Measurements from ENCODE around the gene MRPL52. TPM values are rescaled to one million over a fixed set of nuclear protein-coding genes. Genes with fewer than 3 reads are reported as not detected.

The MRPL52 gene
- total and polyA plus RNA-seq, 2 of the 13 experiments (the other 11 are each of a cell fraction or from before 2014, with no cell fraction given): 118 to 329 TPM

- TF ChIP-seq ZBTB39 (CRISPR knock-in tag; IDR thresholded peaks at IDR 0.05) (0 out of 2 replicates have a peak, but pooled peaks have one; percentile 33), CHD4 (IDR thresholded peaks at IDR 0.05; ENCODE audit: borderline replicate concordance, low read length) (no peak), MAX (IDR thresholded peaks at IDR 0.05) (no peak), HOXA3 (CRISPR knock-in tag; IDR thresholded peaks at IDR 0.05) (no peak), ZNF232 (CRISPR knock-in tag; IDR thresholded peaks at IDR 0.05; ENCODE audit: borderline replicate concordance) (no peak), USF2 (IDR thresholded peaks at IDR 0.05; ENCODE audit: low read depth, low read length) (no peak), USF2 (CRISPR knock-in tag; IDR thresholded peaks at IDR 0.05; ENCODE audit: borderline replicate concordance) (no peak), ZNF644 (CRISPR knock-in tag; IDR thresholded peaks at IDR 0.05; ENCODE audit: low read depth) (no peak), ZNF570 (CRISPR knock-in tag; IDR thresholded peaks at IDR 0.05; ENCODE audit: borderline replicate concordance) (no peak), ZNF589 (CRISPR knock-in tag; conservative IDR thresholded peaks at IDR 0.05) (no peak), ZNF670 (CRISPR knock-in tag; IDR thresholded peaks at IDR 0.05; ENCODE audit: borderline replicate concordance) (no peak), XBP1 (CRISPR knock-in tag; IDR thresholded peaks at IDR 0.05) (no peak), ZNF501 (CRISPR knock-in tag; IDR thresholded peaks at IDR 0.05) (no peak), ZNF512B (CRISPR knock-in tag; IDR thresholded peaks at IDR 0.05; ENCODE audit: borderline replicate concordance) (no peak), KLF13 (CRISPR knock-in tag; IDR thresholded peaks at IDR 0.05) (0 out of 2 replicates have a peak, but pooled peaks have one; percentile 1), NFE2 (CRISPR knock-in tag; IDR thresholded peaks at IDR 0.05) (no peak), ZNF672 (CRISPR knock-in tag; IDR thresholded peaks at IDR 0.05) (no peak), ZBTB3 (CRISPR knock-in tag; IDR thresholded peaks at IDR 0.05; ENCODE audit: borderline replicate concordance, low read depth) (no peak)
- TF ChIP-seq, protein P1, sequence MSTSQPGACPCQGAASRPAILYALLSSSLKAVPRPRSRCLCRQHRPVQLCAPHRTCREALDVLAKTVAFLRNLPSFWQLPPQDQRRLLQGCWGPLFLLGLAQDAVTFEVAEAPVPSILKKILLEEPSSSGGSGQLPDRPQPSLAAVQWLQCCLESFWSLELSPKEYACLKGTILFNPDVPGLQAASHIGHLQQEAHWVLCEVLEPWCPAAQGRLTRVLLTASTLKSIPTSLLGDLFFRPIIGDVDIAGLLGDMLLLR (CRISPR knock-in tag; IDR thresholded peaks at IDR 0.05): no peak
- TF ChIP-seq, protein P2, sequence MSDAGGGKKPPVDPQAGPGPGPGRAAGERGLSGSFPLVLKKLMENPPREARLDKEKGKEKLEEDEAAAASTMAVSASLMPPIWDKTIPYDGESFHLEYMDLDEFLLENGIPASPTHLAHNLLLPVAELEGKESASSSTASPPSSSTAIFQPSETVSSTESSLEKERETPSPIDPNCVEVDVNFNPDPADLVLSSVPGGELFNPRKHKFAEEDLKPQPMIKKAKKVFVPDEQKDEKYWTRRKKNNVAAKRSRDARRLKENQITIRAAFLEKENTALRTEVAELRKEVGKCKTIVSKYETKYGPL (CRISPR knock-in tag; IDR thresholded peaks at IDR 0.05): 0 out of 2 replicates have a peak, but pooled peaks have one; percentile 2
These were observed 9.0 kb upstream of the MRPL52 start (continued) for GRCh38 chr14:22820731-22821130.

Data from HepG2 (cell line).